HL-60 (cell line): Measurements from ENCODE around the gene CASQ2.
A peak's percentile ranks its signal among the peaks of the same experiment; 100 is the strongest.

Source experiments
- DNase-seq, 2 experiments: peaks; one replicate each; pipeline ENCODE4 v3.0.0-alpha.2; 2010 to 2020; ENCODE audit warnings: low read depth in 1 of 2, low spot score in 1 of 2
- H3K27ac ChIP-seq: fragments of 250-450 bp; sonication (Bioruptor Pico); replicated peaks from 2 replicates; pipeline ENCODE4 v1.5.1; 2020; ENCODE audit warnings: mild to moderate bottlenecking, moderate library complexity
- H3K27me3 ChIP-seq: fragments of 250-450 bp; sonication (Bioruptor Pico); 2 replicates; pipeline ENCODE4 v1.5.1; 2021; ENCODE audit warnings: mild to moderate bottlenecking, moderate library complexity; ENCODE audit not compliant: insufficient read depth, poor library complexity, severe bottlenecking
- H3K4me3 ChIP-seq: replicated peaks from 2 replicates; pipeline ENCODE4 v1.5.1; 2011; ENCODE audit warnings: mild to moderate bottlenecking, control low read depth, low read length; ENCODE audit not compliant: insufficient read depth
- CTCF ChIP-seq: IDR thresholded peaks from one replicate; pipeline ENCODE4 v1.5.1; 2011; ENCODE audit warnings: low read length, control low read depth, inconsistent platforms; ENCODE audit not compliant: insufficient read depth
- GABPA ChIP-seq: IDR thresholded peaks from 2 replicates; pipeline ENCODE4 v1.6.1; 2012; ENCODE audit warnings: low read depth
- POLR2AphosphoS5 ChIP-seq: IDR thresholded peaks from 2 replicates; pipeline ENCODE4 v1.6.1; 2012; ENCODE audit warnings: low read depth
- REST ChIP-seq: IDR thresholded peaks from 2 replicates; pipeline ENCODE4 v1.6.1; 2012; ENCODE audit warnings: low read depth; ENCODE audit not compliant: insufficient replicate concordance
- SPI1 ChIP-seq: IDR thresholded peaks from 2 replicates; pipeline ENCODE4 v1.6.1; 2012; ENCODE audit warnings: low read depth, mild to moderate bottlenecking, borderline replicate concordance

CASQ2 gene

DNA sequence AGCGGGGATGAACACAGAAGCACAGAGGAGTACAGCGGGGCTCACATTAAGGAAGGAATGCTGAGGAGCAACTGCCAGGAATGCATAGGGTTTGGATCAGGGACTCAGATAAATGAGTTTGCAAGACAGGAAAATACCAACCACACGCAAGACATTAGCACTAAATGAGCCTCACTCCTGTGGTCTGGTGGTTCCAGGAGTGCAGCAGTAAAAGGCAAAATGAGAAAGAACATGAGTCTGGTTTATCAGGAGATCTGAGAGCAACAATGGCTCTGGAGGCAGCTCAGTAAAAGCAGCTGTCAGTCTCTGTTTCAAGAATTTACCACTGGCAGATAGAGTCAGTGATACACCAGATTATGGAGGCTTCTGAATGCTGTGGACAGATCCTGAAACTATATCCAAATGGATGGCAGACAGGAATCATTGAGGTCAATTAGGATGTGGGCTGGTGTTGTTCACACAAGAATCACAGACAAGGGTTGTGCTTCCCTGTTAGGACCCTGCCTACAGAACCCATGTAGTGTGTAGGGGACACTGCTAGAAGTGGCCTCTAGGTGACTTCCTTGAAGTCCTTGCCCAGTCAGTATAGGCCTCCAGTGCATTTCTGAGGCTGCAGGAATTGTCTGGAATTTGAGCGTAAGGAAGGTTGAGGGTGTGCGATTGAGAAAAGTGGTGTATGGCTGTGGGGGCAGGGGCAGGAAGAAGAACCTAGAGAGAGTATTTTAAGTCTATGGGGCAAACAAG lies 50.3 kb downstream of the CASQ2 start:
- TF ChIP-seq GABPA (no peak), CTCF (no peak), REST (no peak), POLR2AphosphoS5 (no peak), SPI1 (no peak)
- H3K27me3 ChIP-seq: peaks cover 2% of the 10 kb centered on the region
- DNase-seq: no peak
- no peak overlapping the region for H3K4me3 ChIP-seq
- H3K27ac ChIP-seq: no peak overlapping the region

DNA sequence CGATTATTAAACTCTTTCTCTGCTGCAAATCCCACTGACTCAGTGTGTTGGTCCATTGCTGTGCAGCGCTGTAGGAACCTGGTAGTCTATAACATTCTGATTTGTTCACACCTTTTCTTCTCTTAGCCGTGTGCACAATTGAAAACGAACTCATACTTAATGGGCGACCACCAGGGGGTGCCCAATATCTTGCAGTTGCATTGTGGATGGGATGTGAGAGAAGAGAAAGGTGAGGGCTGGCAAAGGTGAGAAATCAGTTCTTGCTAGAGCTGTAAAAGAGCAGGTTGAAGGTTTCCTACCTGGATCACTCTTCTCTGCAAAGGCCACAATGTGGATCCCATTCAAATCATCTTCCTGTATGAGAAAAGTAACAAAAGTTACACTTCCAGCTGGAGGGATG lies 51.0 kb downstream of the CASQ2 start:
- Histone ChIP-seq H3K27ac (no peak overlapping the region), H3K4me3 (no peak overlapping the region), H3K27me3 (peaks cover 2% of the 10 kb centered on the region)
- DNase-seq: peak in 1 of 2 experiments; percentile 39
- no peak for TF ChIP-seq REST
- peak; percentile 20 for TF ChIP-seq CTCF

- no peak for DNase-seq
- H3K27ac ChIP-seq: no peak overlapping the region
- TF ChIP-seq POLR2AphosphoS5 (no peak), REST (no peak), GABPA (no peak), SPI1 (no peak), CTCF (no peak)
- H3K27me3 ChIP-seq: peaks cover 2% of the 10 kb centered on the region
- no peak overlapping the region for H3K4me3 ChIP-seq
These were observed 53.9 kb downstream of the CASQ2 start for GRCh38 chr1:115714572-115715141.
